Measurements from ENCODE around the gene SLC6A13. TPM values are rescaled to one million over a fixed set of nuclear protein-coding genes. Genes with fewer than 3 reads are reported as not detected.

The SLC6A13 gene
- polyA plus RNA-seq, 1 experiment, result not detected

- Histone ChIP-seq H3K36me3 (ENCODE audit: control insufficient read depth, insufficient read depth, low read length) (no peaks in the 10 kb centered on the region), H3K4me3 (ENCODE audit: low read depth, low read length) (no peak overlapping the region), H3K27me3 (ENCODE audit: control insufficient read depth, insufficient read depth, low read length) (peaks cover 22% of the 10 kb centered on the region)
- DNase-seq (ENCODE audit: low read depth), result no peak
- CTCF ChIA-PET, result interaction anchor here (0.6 to 2.0 kb wide), 5 partner anchors 9 to 121 kb away, joined by 3 to 9 read pairs (median 3); partner anchors contain the start of gene SLC6A12
- POLR2A ChIA-PET, result no interaction called here
- no peak for TF ChIP-seq CTCF (IDR thresholded peaks at IDR 0.05; ENCODE audit: insufficient read depth, low read depth, low read length)
Measured at GRCh38 chr12:229441-230191, 33.0 kb downstream of the SLC6A13 start.

GRCh38 chr12:228846-229200 is 33.8 kb downstream of the SLC6A13 start:
- Histone ChIP-seq H3K27me3 (ENCODE audit: control insufficient read depth, insufficient read depth, low read length) (peaks cover 22% of the 10 kb centered on the region), H3K4me3 (ENCODE audit: low read depth, low read length) (no peak overlapping the region), H3K36me3 (ENCODE audit: control insufficient read depth, insufficient read depth, low read length) (no peaks in the 10 kb centered on the region)
- CTCF ChIA-PET, result no interaction called here
- POLR2A ChIA-PET, result no interaction called here
- no peak for TF ChIP-seq CTCF (IDR thresholded peaks at IDR 0.05; ENCODE audit: insufficient read depth, low read depth, low read length)
- no peak for DNase-seq (ENCODE audit: low read depth)

GRCh38 chr12:227923-228845 is 34.5 kb downstream of the SLC6A13 start:
- CTCF ChIA-PET, result no interaction called here
- Histone ChIP-seq H3K36me3 (ENCODE audit: control insufficient read depth, insufficient read depth, low read length) (no peaks in the 10 kb centered on the region), H3K27me3 (ENCODE audit: control insufficient read depth, insufficient read depth, low read length) (peaks cover 22% of the 10 kb centered on the region), H3K4me3 (ENCODE audit: low read depth, low read length) (no peak overlapping the region)
- TF ChIP-seq CTCF (IDR thresholded peaks at IDR 0.05; ENCODE audit: insufficient read depth, low read depth, low read length), result no peak
- no peak for DNase-seq (ENCODE audit: low read depth)
- POLR2A ChIA-PET, result no interaction called here

- POLR2A ChIA-PET, result no interaction called here
Measured at GRCh38 chr12:227286-227915, 35.2 kb downstream of the SLC6A13 start.

More at GRCh38 chr12:227286-227915, 35.2 kb downstream of the SLC6A13 start:
- H3K27me3 ChIP-seq (ENCODE audit: control insufficient read depth, insufficient read depth, low read length), result peaks cover 19% of the 10 kb centered on the region
- H3K36me3 ChIP-seq (ENCODE audit: control insufficient read depth, insufficient read depth, low read length), result no peaks in the 10 kb centered on the region
- DNase-seq (ENCODE audit: low read depth), result no peak
- no peak overlapping the region for H3K4me3 ChIP-seq (ENCODE audit: low read depth, low read length)
- TF ChIP-seq CTCF (IDR thresholded peaks at IDR 0.05; ENCODE audit: insufficient read depth, low read depth, low read length), result no peak
- CTCF ChIA-PET, result no interaction called here

Data from BJ (cell line).